Activated naive CD8-positive, alpha-beta T cell treated with anti-CD3 and anti-CD28 coated beads, Interleukin-2, amount 10 ng/mL, durations not matched to agents 7 days and 5 days (primary cell): ENCODE results near the gene ABCA4. TPM values are rescaled to one million over a fixed set of nuclear protein-coding genes. Genes with fewer than 3 reads are reported as not detected.
"Not testable (repeated sequence)": the region's sequence is repeated elsewhere in the genome, so short reads cannot be mapped to it uniquely, and the experiment has no call there.

Experiments used
- ATAC-seq: fragments of 150-1000 bp; cut with Tn5 transposase; one replicate; pipeline ENCODE4 v1.10.0; 2021; ENCODE audit warnings: low read depth, moderate library complexity
- POLR2A ChIA-PET: fragments of 350-600 bp; sonication (Branson Sonifier 250); formaldehyde crosslinking; loops from one replicate; lab custom pipeline; 2021; ENCODE audit warnings: antibody characterized with exemption; lab: Charles Lee
- DNase-seq: peaks from one replicate; pipeline ENCODE4 v3.0.0; 2021
- H3K27ac Mint-ChIP-seq: one replicate; pipeline ENCODE4 v1.8.0; 2022; ENCODE audit warnings: mild to moderate bottlenecking, mixed read lengths
- H3K27me3 Mint-ChIP-seq: one replicate; pipeline ENCODE4 v1.8.0; 2022; ENCODE audit warnings: mild to moderate bottlenecking, moderate library complexity, mixed read lengths
- H3K36me3 Mint-ChIP-seq: one replicate; pipeline ENCODE4 v1.8.0; 2021; ENCODE audit warnings: mild to moderate bottlenecking, mixed read lengths
- H3K4me1 Mint-ChIP-seq: one replicate; pipeline ENCODE4 v1.8.0; 2021; ENCODE audit warnings: mixed read lengths
- H3K4me3 Mint-ChIP-seq: one replicate; pipeline ENCODE4 v1.8.0; 2022; ENCODE audit warnings: mild to moderate bottlenecking, moderate library complexity, mixed read lengths
- H3K9me3 Mint-ChIP-seq: one replicate; pipeline ENCODE4 v1.8.0; 2021; ENCODE audit warnings: mixed read lengths
- total RNA-seq, 2 experiments: library from RNA; stranded (reverse); gene quantifications; one replicate each; pipeline ENCODE4 v1.2.3, GENCODE V29; 2021

Gene ABCA4
- total RNA-seq, 2 experiments from 2014 or later: not detected

GRCh38 chr1:93997756-93998155 is 123.2 kb downstream of the ABCA4 start:
- H3K36me3 Mint-ChIP-seq: no peaks in the 10 kb centered on the region
- H3K9me3 Mint-ChIP-seq: no peaks in the 10 kb centered on the region
- DNase-seq (no peak), ATAC-seq (no peak)
- H3K4me1 Mint-ChIP-seq: peaks cover 2% of the 10 kb centered on the region
- peaks cover 32% of the 10 kb centered on the region for H3K27me3 Mint-ChIP-seq
- POLR2A ChIA-PET: no interaction called here
- no peak overlapping the region for H3K4me3 Mint-ChIP-seq
- H3K27ac Mint-ChIP-seq: no peak overlapping the region

- H3K36me3 Mint-ChIP-seq: no peaks in the 10 kb centered on the region
- no peak for DNase-seq
- POLR2A ChIA-PET: no interaction called here
- no peak overlapping the region for H3K27ac Mint-ChIP-seq
- H3K27me3 Mint-ChIP-seq: peaks cover 32% of the 10 kb centered on the region
- ATAC-seq: no peak
- no peaks in the 10 kb centered on the region for H3K9me3 Mint-ChIP-seq
- no peak overlapping the region for H3K4me3 Mint-ChIP-seq
- peaks cover 2% of the 10 kb centered on the region for H3K4me1 Mint-ChIP-seq
Observed at GRCh38 chr1:93995837-93996536, 125.0 kb downstream of the ABCA4 start.

- ATAC-seq: no peak
- DNase-seq: no peak
- POLR2A ChIA-PET: no interaction called here
- Mint-ChIP-seq H3K36me3 (no peaks in the 10 kb centered on the region), H3K9me3 (no peaks in the 10 kb centered on the region), H3K4me1 (peaks cover 2% of the 10 kb centered on the region), H3K4me3 (no peak overlapping the region), H3K27ac (no peak overlapping the region), H3K27me3 (peaks cover 34% of the 10 kb centered on the region)
Observed at GRCh38 chr1:93993731-93994130, 127.2 kb downstream of the ABCA4 start.

- Mint-ChIP-seq H3K27me3 (peaks cover 34% of the 10 kb centered on the region), H3K27ac (no peak overlapping the region), H3K4me1 (peaks cover 2% of the 10 kb centered on the region), H3K9me3 (no peaks in the 10 kb centered on the region), H3K4me3 (no peak overlapping the region), H3K36me3 (no peaks in the 10 kb centered on the region)
- ATAC-seq (no peak), DNase-seq (no peak)
- POLR2A ChIA-PET: no interaction called here
Observed at GRCh38 chr1:93992954-93993353, 128.0 kb downstream of the ABCA4 start.

GRCh38 chr1:93992190-93992589 is 128.8 kb downstream of the ABCA4 start:
- Mint-ChIP-seq H3K27ac (no peak overlapping the region), H3K4me3 (no peak overlapping the region), H3K4me1 (peaks cover 2% of the 10 kb centered on the region), H3K27me3 (peaks cover 30% of the 10 kb centered on the region), H3K36me3 (no peaks in the 10 kb centered on the region), H3K9me3 (no peaks in the 10 kb centered on the region)
- POLR2A ChIA-PET: no interaction called here
- DNase-seq (no peak), ATAC-seq (no peak)

- peaks cover 2% of the 10 kb centered on the region for H3K4me1 Mint-ChIP-seq
- POLR2A ChIA-PET: no interaction called here
- no peak overlapping the region for H3K27ac Mint-ChIP-seq
- ATAC-seq (no peak), DNase-seq (no peak)
- H3K4me3 Mint-ChIP-seq: no peak overlapping the region
- no peaks in the 10 kb centered on the region for H3K36me3 Mint-ChIP-seq
- peaks cover 23% of the 10 kb centered on the region for H3K27me3 Mint-ChIP-seq
- H3K9me3 Mint-ChIP-seq: no peaks in the 10 kb centered on the region
Observed at GRCh38 chr1:93991271-93991670, 129.7 kb downstream of the ABCA4 start.

- DNase-seq, POLR2A ChIA-PET: not testable (repeated sequence)
Observed at GRCh38 chr1:93990477-93990876, 130.5 kb downstream of the ABCA4 start.

GRCh38 chr1:93990010-93990409 is 130.9 kb downstream of the ABCA4 start:
- Mint-ChIP-seq H3K4me1 (peaks cover 2% of the 10 kb centered on the region), H3K27ac (no peak overlapping the region), H3K9me3 (no peaks in the 10 kb centered on the region), H3K36me3 (no peaks in the 10 kb centered on the region), H3K27me3 (peaks cover 19% of the 10 kb centered on the region), H3K4me3 (no peak overlapping the region)
- no peak for ATAC-seq
- POLR2A ChIA-PET: no interaction called here
- DNase-seq: no peak

More at GRCh38 chr1:93990477-93990876, 130.5 kb downstream of the ABCA4 start:
- H3K4me3 Mint-ChIP-seq, H3K27ac Mint-ChIP-seq, H3K4me1 Mint-ChIP-seq, H3K9me3 Mint-ChIP-seq, ATAC-seq, H3K36me3 Mint-ChIP-seq: not testable (repeated sequence)
- H3K27me3 Mint-ChIP-seq: peaks cover 20% of the 10 kb centered on the region

- Mint-ChIP-seq H3K36me3 (no peaks in the 10 kb centered on the region), H3K4me3 (no peak overlapping the region), H3K9me3 (no peaks in the 10 kb centered on the region), H3K27me3 (peaks cover 16% of the 10 kb centered on the region), H3K4me1 (peaks cover 2% of the 10 kb centered on the region), H3K27ac (no peak overlapping the region)
- POLR2A ChIA-PET: no interaction called here
- ATAC-seq: no peak
- no peak for DNase-seq
Observed at GRCh38 chr1:93989601-93990000, 131.3 kb downstream of the ABCA4 start.

GRCh38 chr1:93988634-93989350 is 132.2 kb downstream of the ABCA4 start:
- Mint-ChIP-seq H3K9me3 (no peaks in the 10 kb centered on the region), H3K27me3 (peaks cover 17% of the 10 kb centered on the region), H3K27ac (no peak overlapping the region), H3K4me1 (peaks cover 2% of the 10 kb centered on the region), H3K4me3 (no peak overlapping the region), H3K36me3 (no peaks in the 10 kb centered on the region)
- DNase-seq (no peak), ATAC-seq (no peak)
- POLR2A ChIA-PET: no interaction called here

- DNase-seq (no peak), ATAC-seq (no peak)
- H3K36me3 Mint-ChIP-seq: no peaks in the 10 kb centered on the region
- H3K27ac Mint-ChIP-seq: no peak overlapping the region
- H3K4me1 Mint-ChIP-seq: no peaks in the 10 kb centered on the region
- POLR2A ChIA-PET: no interaction called here
- peaks cover 18% of the 10 kb centered on the region for H3K27me3 Mint-ChIP-seq
- no peak overlapping the region for H3K4me3 Mint-ChIP-seq
- H3K9me3 Mint-ChIP-seq: no peaks in the 10 kb centered on the region
Observed at GRCh38 chr1:93981274-93981667, 139.7 kb downstream of the ABCA4 start.

- Mint-ChIP-seq H3K4me3 (no peak overlapping the region), H3K27ac (no peak overlapping the region), H3K9me3 (no peaks in the 10 kb centered on the region), H3K36me3 (no peaks in the 10 kb centered on the region), H3K27me3 (peaks cover 16% of the 10 kb centered on the region), H3K4me1 (no peaks in the 10 kb centered on the region)
- DNase-seq (no peak), ATAC-seq (no peak)
- POLR2A ChIA-PET: no interaction called here
Observed at GRCh38 chr1:93980320-93981273, 140.4 kb downstream of the ABCA4 start.

- Mint-ChIP-seq H3K36me3 (no peaks in the 10 kb centered on the region), H3K4me1 (no peaks in the 10 kb centered on the region), H3K9me3 (no peaks in the 10 kb centered on the region), H3K4me3 (no peak overlapping the region), H3K27me3 (peaks cover 11% of the 10 kb centered on the region), H3K27ac (no peak overlapping the region)
- POLR2A ChIA-PET: no interaction called here
- ATAC-seq (no peak), DNase-seq (no peak)
Observed at GRCh38 chr1:93979718-93980319, 141.1 kb downstream of the ABCA4 start.
